NCI-H2196 treated with DMSO at 0.1 percent for 48 hours (cell line): ENCODE measurements around the gene ZSWIM3.

Experiments used
- DNase-seq: peaks from one replicate; lab custom pipeline; 2025; ENCODE audit not compliant: unreplicated experiment; lab: John Stamatoyannopoulos, UW

The ZSWIM3 gene

DNA sequence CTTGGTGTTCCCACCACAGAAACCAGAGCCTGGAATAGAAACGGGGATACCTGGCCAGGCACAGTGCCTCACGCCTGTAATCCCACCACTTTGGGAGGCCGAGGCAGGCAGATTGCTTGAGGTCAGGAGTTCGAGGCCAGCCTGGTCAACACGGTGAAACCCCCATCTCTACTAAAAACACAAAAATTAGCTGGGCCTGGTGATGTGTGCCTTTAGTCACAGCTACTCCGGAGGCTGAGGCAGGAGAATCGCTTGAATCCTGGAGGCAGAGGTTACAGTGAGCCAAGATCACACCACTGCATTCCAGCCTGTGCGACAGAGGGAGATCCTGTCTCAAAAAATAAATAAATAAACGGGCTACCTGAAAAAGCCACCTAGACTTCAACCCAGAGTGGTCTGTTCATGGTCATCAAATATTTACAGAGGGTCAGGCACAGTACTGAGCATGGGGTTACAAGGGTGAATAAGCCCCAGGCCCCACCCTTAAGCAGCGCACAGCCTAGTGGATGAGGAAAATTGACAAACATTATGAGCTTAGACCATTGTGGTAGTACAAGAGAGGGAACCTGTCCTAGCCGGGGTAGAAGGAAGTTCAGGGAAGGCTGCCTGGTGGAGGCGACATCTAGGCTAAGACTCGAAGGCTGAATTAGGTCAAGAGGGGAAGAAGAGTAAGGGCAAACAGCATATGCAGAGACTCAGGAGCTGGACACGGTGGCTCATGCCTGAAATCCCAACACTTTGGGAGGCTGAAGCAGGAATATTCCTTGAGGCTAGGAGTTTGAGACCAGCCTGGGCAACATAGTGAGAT lies 69.9 kb downstream of the ZSWIM3 start:
- no peak for DNase-seq
